Type B pancreatic cell (in vitro differentiated cells): ENCODE measurements around the gene GIMAP6. TPM values are rescaled to one million over a fixed set of nuclear protein-coding genes. Genes with fewer than 3 reads are reported as not detected.

Experiments
- DNase-seq: peaks from one replicate; pipeline ENCODE4 v3.0.0; 2021; ENCODE audit warnings: mixed read lengths; ENCODE audit not compliant: unreplicated experiment; ENCODE audit errors: extremely low spot score
- H3K27ac Mint-ChIP-seq: 2 replicates; pipeline ENCODE4 v1.8.0; 2021; ENCODE audit warnings: mild to moderate bottlenecking, mixed read lengths
- H3K27me3 Mint-ChIP-seq: 2 replicates; pipeline ENCODE4 v1.8.0; 2021; ENCODE audit warnings: mixed read lengths
- H3K36me3 Mint-ChIP-seq: 2 replicates; pipeline ENCODE4 v1.8.0; 2021; ENCODE audit warnings: mixed read lengths
- H3K4me1 Mint-ChIP-seq: one replicate; pipeline ENCODE4 v1.8.0; 2021; ENCODE audit warnings: mixed read lengths; ENCODE audit not compliant: unreplicated experiment
- H3K4me3 Mint-ChIP-seq: 2 replicates; pipeline ENCODE4 v1.8.0; 2021; ENCODE audit warnings: mild to moderate bottlenecking, mixed read lengths
- H3K9me3 Mint-ChIP-seq: 2 replicates; pipeline ENCODE4 v1.8.0; 2021; ENCODE audit warnings: mixed read lengths
- CTCF ChIP-seq: fragments of 200-600 bp; sonication (generic); conservative IDR thresholded peaks from 2 replicates; pipeline ENCODE4 v1.5.0; 2021; ENCODE audit warnings: antibody characterized with exemption, mild to moderate bottlenecking
- total RNA-seq: library from RNA; stranded (reverse); gene quantifications from 2 replicates; pipeline ENCODE4 v1.2.1, GENCODE V29; 2021; ENCODE audit warnings: low replicate concordance

GIMAP6 gene
- total RNA-seq, 1 donor from 2014 or later = not detected

- H3K36me3 Mint-ChIP-seq = no peaks in the 10 kb centered on the region
- H3K4me1 Mint-ChIP-seq = no peaks in the 10 kb centered on the region
- H3K4me3 Mint-ChIP-seq = no peak overlapping the region
- DNase-seq = no peak
- TF ChIP-seq CTCF = no peak
- no peak overlapping the region for H3K27ac Mint-ChIP-seq
- H3K9me3 Mint-ChIP-seq = no peaks in the 10 kb centered on the region
- peaks cover 3% of the 10 kb centered on the region for H3K27me3 Mint-ChIP-seq
Observed at GRCh38 chr7:150660939-150661613, 28.9 kb upstream of the GIMAP6 start.

- Mint-ChIP-seq H3K9me3 (no peaks in the 10 kb centered on the region), H3K27me3 (peaks cover 6% of the 10 kb centered on the region)
- no peak for TF ChIP-seq CTCF
Observed at GRCh38 chr7:150657526-150657925, 25.3 kb upstream of the GIMAP6 start.

GRCh38 chr7:150656047-150656446 is 23.9 kb upstream of the GIMAP6 start:
- Mint-ChIP-seq H3K36me3 (no peaks in the 10 kb centered on the region), H3K27ac (no peak overlapping the region), H3K27me3 (peaks cover 6% of the 10 kb centered on the region), H3K4me1 (no peaks in the 10 kb centered on the region), H3K9me3 (peaks cover 5% of the 10 kb centered on the region), H3K4me3 (no peak overlapping the region)
- DNase-seq = no peak
- no peak for TF ChIP-seq CTCF

More at GRCh38 chr7:150657526-150657925, 25.3 kb upstream of the GIMAP6 start:
- Mint-ChIP-seq H3K4me3 (no peak overlapping the region), H3K4me1 (no peaks in the 10 kb centered on the region), H3K27ac (no peak overlapping the region), H3K36me3 (no peaks in the 10 kb centered on the region)
- no peak for DNase-seq

GRCh38 chr7:150654692-150655091 is 22.5 kb upstream of the GIMAP6 start:
- Mint-ChIP-seq H3K9me3 (peaks cover 6% of the 10 kb centered on the region), H3K27ac (no peak overlapping the region), H3K36me3 (no peaks in the 10 kb centered on the region), H3K27me3 (peaks cover 6% of the 10 kb centered on the region), H3K4me1 (no peaks in the 10 kb centered on the region), H3K4me3 (no peak overlapping the region)
- TF ChIP-seq CTCF = no peak
- no peak for DNase-seq

GRCh38 chr7:150649080-150649385 is 16.8 kb upstream of the GIMAP6 start:
- H3K27ac Mint-ChIP-seq = no peak overlapping the region
- no peaks in the 10 kb centered on the region for H3K36me3 Mint-ChIP-seq
- no peak for TF ChIP-seq CTCF
- H3K27me3 Mint-ChIP-seq = peaks cover 5% of the 10 kb centered on the region
- H3K4me3 Mint-ChIP-seq = no peak overlapping the region
- peaks cover 6% of the 10 kb centered on the region for H3K9me3 Mint-ChIP-seq
- no peaks in the 10 kb centered on the region for H3K4me1 Mint-ChIP-seq
- DNase-seq = no peak
